VCaP (cell line): ENCODE measurements around the gene LRIG3.
"Not testable (repeated sequence)": the region's sequence is repeated elsewhere in the genome, so short reads cannot be mapped to it uniquely, and the experiment has no call there.

Experiments
- H3K27ac ChIP-seq: fragments of 450-650 bp; 2 replicates; pipeline ENCODE4 v1.5.1; 2017
- TF ChIP-seq, protein P1 (sequence below): fragments of 450-650 bp; conservative IDR thresholded peaks from 2 replicates; pipeline ENCODE4 v1.5.1; 2017; ENCODE audit warnings: mild to moderate bottlenecking, moderate library complexity

The LRIG3 gene

DNA sequence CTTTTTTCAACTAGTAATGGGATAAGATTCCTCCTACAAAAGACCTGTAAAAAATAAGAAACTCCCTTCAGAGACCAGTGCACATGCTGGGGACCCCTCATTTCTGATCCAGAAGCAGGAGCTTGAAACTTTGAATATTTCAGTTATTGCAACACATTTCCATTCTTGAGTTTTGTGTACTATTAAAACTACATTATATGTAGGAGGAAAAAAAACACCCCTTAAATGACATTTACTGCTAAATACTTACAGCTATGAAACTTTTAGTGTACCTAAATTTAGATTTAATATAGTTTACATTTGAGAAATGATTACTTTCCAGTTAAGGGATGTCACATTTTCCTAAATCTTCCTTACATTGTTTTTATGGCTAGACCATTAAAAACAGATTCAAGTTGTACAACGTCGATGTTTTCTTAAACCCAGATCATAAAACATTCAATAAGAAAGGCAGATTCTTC, 4.1 kb downstream of the LRIG3 start:
- TF ChIP-seq, protein P1, sequence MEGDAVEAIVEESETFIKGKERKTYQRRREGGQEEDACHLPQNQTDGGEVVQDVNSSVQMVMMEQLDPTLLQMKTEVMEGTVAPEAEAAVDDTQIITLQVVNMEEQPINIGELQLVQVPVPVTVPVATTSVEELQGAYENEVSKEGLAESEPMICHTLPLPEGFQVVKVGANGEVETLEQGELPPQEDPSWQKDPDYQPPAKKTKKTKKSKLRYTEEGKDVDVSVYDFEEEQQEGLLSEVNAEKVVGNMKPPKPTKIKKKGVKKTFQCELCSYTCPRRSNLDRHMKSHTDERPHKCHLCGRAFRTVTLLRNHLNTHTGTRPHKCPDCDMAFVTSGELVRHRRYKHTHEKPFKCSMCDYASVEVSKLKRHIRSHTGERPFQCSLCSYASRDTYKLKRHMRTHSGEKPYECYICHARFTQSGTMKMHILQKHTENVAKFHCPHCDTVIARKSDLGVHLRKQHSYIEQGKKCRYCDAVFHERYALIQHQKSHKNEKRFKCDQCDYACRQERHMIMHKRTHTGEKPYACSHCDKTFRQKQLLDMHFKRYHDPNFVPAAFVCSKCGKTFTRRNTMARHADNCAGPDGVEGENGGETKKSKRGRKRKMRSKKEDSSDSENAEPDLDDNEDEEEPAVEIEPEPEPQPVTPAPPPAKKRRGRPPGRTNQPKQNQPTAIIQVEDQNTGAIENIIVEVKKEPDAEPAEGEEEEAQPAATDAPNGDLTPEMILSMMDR: no peak
- H3K27ac ChIP-seq: peak overlapping the region; percentile 82

DNA sequence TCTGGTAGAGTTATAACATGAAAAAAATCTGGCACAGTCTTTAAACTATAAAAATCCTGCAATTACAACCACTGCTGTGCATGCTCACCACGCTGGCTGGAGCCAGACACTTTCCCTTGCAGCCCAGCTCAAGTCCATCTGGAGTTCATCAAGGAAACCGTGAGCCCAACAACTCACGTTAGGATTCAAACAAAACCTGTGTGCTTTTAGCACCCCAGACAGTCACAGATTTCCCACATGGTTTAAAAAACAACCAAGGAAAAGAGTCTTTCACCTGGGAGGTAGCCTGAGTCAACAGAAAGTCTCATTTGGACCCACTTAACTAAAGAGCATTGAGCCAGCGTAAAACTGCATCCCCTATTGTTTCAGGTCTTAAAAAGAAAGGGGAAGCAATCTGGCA, 4.7 kb downstream of the LRIG3 start:
- TF ChIP-seq, protein P1: no peak
- H3K27ac ChIP-seq: peak overlapping the region; percentile 82

DNA sequence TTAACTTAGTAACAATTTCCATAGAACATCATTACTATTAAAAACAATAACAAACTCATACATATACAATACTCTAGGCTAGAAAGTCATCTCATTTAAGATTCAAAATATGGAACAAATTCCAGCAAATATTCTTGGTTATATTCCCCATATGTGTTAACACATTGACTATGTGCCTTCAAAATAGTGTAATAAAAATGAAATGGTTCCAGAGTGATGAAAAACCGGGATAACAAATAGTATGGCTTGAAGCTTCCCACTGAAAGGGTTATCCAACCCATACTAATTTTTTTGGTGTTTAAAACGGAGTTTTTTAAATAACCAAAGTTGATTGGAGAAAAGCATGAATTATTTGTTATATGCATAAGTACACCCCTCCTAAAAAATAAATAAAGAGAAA, 5.3 kb downstream of the LRIG3 start:
- H3K27ac ChIP-seq: peak overlapping the region; percentile 82
- TF ChIP-seq, protein P1: no peak

DNA sequence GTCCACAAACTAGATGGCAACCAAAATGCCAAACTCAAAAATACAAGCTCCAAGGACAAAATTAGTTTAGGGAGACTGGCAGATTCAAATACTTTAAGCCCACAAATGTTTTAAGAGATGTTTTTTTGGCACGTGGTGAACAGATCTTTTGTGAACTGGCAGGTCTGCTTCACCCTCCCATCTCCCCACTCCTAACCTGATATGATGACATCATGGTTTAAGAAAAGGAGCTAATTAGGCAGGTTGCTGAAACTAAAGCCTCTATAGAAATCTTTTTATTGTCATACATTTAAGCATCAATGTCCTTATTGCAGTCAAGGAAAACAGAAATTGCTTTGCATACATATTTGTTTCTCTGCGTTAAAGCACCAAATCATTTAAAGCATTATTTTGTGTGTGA, 5.8 kb downstream of the LRIG3 start:
- peak overlapping the region; percentile 82 for H3K27ac ChIP-seq
- TF ChIP-seq, protein P1: no peak

DNA sequence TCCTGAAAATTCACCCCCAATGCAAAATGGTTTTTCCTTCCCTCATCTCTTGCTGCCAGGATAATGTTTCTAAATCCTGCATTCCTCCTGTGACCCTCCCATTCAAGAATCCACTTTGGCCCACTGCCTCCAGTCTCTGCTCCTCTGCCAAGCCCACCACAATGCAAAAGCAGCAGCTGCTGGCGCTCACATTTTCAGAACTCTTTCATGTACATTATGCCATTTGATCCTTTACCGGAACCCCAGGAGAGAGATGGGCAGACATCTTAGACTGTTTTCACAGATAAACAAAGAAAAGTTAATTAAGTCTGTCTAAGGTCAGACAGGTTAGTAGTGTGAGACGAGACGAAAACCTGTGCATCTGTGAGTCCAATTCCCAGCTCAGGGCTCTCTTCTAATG, 12.9 kb downstream of the LRIG3 start:
- TF ChIP-seq, protein P1: no peak
- H3K27ac ChIP-seq: no peak overlapping the region

DNA sequence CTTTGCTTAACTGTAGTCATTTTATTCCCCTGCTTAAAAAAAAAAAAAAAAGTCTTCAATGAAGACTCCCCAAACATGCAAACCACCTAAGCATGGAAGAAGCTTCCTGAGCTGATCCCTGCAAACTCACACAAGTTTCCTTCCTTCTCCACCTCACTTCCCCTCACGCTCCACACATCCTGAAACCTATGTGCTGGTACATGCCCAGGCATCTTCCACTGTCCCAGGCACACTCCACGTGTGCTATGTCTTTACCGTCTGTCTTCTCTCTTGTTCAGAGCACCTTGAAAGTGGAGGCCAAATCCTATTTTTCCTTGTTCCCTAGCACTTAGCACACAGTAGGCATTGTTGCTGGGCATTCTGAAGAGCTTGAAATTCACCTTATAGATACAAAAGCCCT, 13.4 kb downstream of the LRIG3 start:
- no peak overlapping the region for H3K27ac ChIP-seq
- TF ChIP-seq, protein P1: no peak

DNA sequence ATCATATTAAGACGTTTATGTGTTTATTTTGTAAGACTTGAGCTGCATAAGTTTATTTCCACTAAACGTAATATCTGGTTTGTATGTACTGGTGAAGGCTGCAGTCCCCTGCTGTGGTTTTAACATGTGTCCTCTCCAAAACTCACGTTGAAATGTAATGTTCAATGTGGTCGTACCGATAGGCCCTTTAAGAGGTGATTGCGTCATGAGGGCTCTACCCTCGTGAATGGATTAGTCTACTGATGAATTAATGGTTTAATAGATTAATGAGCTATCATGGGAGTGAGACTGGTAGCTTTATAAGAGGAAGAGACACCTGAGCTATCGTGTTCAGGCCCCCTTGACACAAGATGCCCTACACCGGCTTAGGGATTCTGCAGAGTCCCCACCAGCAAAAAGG, 14.9 kb downstream of the LRIG3 start:
- TF ChIP-seq, protein P1: no peak
- peak overlapping the region; percentile 67 for H3K27ac ChIP-seq

DNA sequence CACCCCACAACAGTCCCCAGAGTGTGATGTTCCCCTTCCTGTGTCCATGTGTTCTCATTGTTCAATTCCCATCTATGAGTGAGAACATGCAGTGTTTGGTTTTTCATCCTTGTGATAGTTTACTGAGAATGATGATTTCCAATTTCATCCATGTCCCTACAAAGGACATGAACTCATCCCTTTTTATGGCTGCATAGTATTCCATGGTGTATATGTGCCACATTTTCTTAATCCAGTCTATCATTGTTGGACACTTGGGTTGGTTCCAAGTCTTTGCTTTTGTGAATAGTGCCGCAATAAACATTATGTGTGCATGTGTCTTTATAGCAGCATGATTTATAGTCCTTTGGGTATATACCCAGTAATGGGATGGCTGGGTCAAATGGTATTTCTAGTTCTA, 17.6 kb downstream of the LRIG3 start:
- H3K27ac ChIP-seq: not testable (repeated sequence)
